Upper lobe of left lung (tissue), 6 donors: ENCODE data around the gene PNCK. TPM values are rescaled to one million over a fixed set of nuclear protein-coding genes. Genes with fewer than 3 reads are reported as not detected.
A peak's percentile ranks its signal among the peaks of the same experiment; 100 is the strongest.

Source experiments
- ATAC-seq, 2 donors: fragments of 200-7000 bp; cut with Tn5 transposase; one replicate each; pipeline ENCODE4 v1.9.1; 2022; ENCODE audit warnings: mild to moderate bottlenecking in 2 of 2, moderate library complexity in 2 of 2; ENCODE audit not compliant: low FRiP score in 2 of 2
- DNase-seq, 2 donors: peaks; one replicate each; pipeline ENCODE4 v3.0.0-alpha.2; 2019 to 2020
- H3K27ac ChIP-seq, 4 donors: fragments of 200-600 bp; sonication (generic); one replicate each; pipeline ENCODE4 v1.5.1; 2016 to 2019
- H3K27me3 ChIP-seq, 4 donors: fragments of 200-600 bp; sonication (generic); one replicate each; pipeline ENCODE4 v1.5.1; 2017 to 2019
- H3K36me3 ChIP-seq, 4 donors: fragments of 200-600 bp; sonication (generic); one replicate each; pipeline ENCODE4 v1.5.1; 2016 to 2019
- H3K4me1 ChIP-seq, 4 donors: fragments of 200-600 bp; sonication (generic); one replicate each; pipeline ENCODE4 v1.5.1; 2018 to 2019
- H3K4me3 ChIP-seq, 4 donors: fragments of 200-600 bp; sonication (generic); one replicate each; pipeline ENCODE4 v1.5.1; 2017 to 2019; ENCODE audit warnings: mild to moderate bottlenecking in 2 of 4, moderate library complexity in 1 of 4
- H3K9me3 ChIP-seq, 4 donors: fragments of 200-600 bp; sonication (generic); one replicate each; pipeline ENCODE4 v1.5.1; 2018 to 2019
- CTCF ChIP-seq, 6 experiments: fragments of 450-650 bp in 4 of 6; fragments of 200-600 bp in 2 of 6; sonication (generic) in 2 of 6; IDR thresholded peaks; one replicate each; pipeline ENCODE4 v1.5.1; 2016 to 2019; ENCODE audit warnings: antibody characterized with exemption in 6 of 6
- EP300 ChIP-seq, 4 donors: sonication (generic); formaldehyde crosslinking; IDR thresholded peaks; one replicate each; pipeline ENCODE4 v1.5.1; 2017; ENCODE audit warnings: antibody characterized with exemption in 4 of 4, control low read depth in 2 of 4
- POLR2A ChIP-seq, 4 donors: fragments of 450-650 bp; IDR thresholded peaks; one replicate each; pipeline ENCODE4 v1.5.1; 2016 to 2017; ENCODE audit warnings: antibody characterized with exemption in 4 of 4, mild to moderate bottlenecking in 2 of 4
- POLR2AphosphoS5 ChIP-seq, 2 donors: sonication (generic); formaldehyde crosslinking; IDR thresholded peaks; one replicate each; pipeline ENCODE4 v1.5.1; 2017; ENCODE audit warnings: antibody characterized with exemption in 2 of 2
- WGBS, 2 donors: methylation state at CpG; one replicate each; pipeline ENCODE4 v1.1.5; 2017 to 2018; 5-methylcytosine and 5-hydroxymethylcytosine counted together
- total RNA-seq, 6 donors: library from RNA; depleted of rRNA in 4 of 6; stranded (reverse); fragments of >200 nt in 4 of 6; gene quantifications; one replicate each; pipeline versions ENCODE4 v1.1.0 to v1.2.1, GENCODE V29; 2016 to 2021
- donor health status: DM: no; HTN: no; CAD: no; lungs with moderate emphysema.
- donor health status: DM: no; HTN: yes; CAD: no; lungs with severe emphysema.

The PNCK gene
- total RNA-seq, 6 donors from 2014 or later: 0.47 to 5.2 TPM; not detected in 4

GRCh38 chrX:153646620-153647373 is 26.8 kb downstream of the PNCK start, which contains the start of gene DUSP9:
TSS of gene DUSP9 (plus strand) at chrX:153647203. CDS start at chrX:153647954, 751 bp downstream.
- H3K36me3 ChIP-seq: no peaks in the 10 kb centered on the region
- 43% methylated on average over 24 of the region's 53 CpGs; no CpG with 5 or more reads in 1 of the 2 donors for WGBS, 2 donors
- H3K27ac ChIP-seq: no peak within 1 kb of the TSS
- H3K4me3 ChIP-seq: peak within 1 kb of the TSS in 3 of 4 donors; percentile 17 to 31 (median 28)
- ATAC-seq (peak in 1 of 2 donors; percentile 52), DNase-seq (peak; percentile 27 to 86)
- TF ChIP-seq CTCF (IDR thresholded peaks at IDR 0.05): no peak
- TF ChIP-seq EP300 (IDR thresholded peaks at IDR 0.05): no peak
- TF ChIP-seq POLR2A (IDR thresholded peaks at IDR 0.05): no peak
- TF ChIP-seq POLR2AphosphoS5 (IDR thresholded peaks at IDR 0.05): no peak
- peaks cover 6 to 42% (median 21%) of the 10 kb centered on the region in 4 donors for H3K4me1 ChIP-seq
- peaks cover 0 to 6% (median 0%) of the 10 kb centered on the region in 4 donors for H3K9me3 ChIP-seq
- peaks cover 0 to 78% (median 9%) of the 10 kb centered on the region in 4 donors for H3K27me3 ChIP-seq

DNA sequence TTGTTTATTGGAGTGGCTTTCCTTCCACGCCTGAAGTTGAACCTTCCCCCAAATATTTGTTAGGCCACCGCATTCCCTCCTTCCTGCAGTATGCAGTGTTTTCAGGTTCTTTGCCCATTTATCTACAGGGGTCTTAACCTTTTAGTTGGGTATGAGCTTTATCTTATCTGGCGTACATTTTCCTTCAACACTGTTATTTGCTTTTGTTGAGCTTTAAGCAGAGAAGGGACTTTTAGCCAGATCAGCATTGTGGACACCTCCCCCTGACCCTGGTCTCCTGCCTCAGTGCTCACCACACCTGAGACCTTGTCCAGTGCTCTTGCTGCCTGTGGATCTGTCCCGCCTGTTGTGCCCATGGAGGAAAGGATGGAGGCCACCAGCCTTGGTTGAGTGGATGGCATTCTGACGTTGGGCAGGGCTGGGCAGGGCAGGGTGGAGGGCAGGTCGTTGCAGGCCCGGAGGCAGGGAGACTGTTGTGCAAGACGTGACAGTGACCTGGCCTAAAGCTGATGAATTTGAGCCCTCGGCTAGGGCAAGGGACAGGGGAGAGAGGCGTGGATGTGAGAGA is 27.6 kb downstream of the PNCK start:
- 29 to 67% methylated on average over 9 to 10 of the region's 10 CpGs for WGBS, 2 donors
- TF ChIP-seq POLR2A (IDR thresholded peaks at IDR 0.05) (no peak), POLR2AphosphoS5 (IDR thresholded peaks at IDR 0.05) (no peak), EP300 (IDR thresholded peaks at IDR 0.05) (no peak), CTCF (IDR thresholded peaks at IDR 0.05) (no peak)
- ATAC-seq: no peak

DNA sequence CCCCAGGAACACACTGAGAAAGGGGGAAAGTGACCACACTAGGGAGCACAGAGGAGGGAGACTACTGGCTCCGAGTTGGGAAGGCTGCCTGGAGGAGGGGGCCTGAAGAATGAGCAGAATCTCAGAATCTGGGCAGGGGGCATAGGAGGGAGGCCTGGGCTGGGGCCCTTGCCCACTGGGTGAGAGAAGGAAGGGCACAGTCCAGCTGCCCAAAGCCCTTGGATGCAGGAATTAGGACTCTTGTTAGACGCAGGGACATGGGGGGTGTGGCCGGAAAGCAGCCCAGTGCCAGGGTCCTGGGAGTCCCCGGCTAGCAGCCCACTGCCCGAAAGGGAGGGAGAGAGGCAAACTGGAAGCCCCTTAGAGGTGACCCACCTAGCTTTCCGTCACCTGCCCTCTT is 28.5 kb downstream of the PNCK start:
- Histone ChIP-seq H3K4me3 (no peak overlapping the region), H3K4me1 (peaks cover 6 to 49% (median 21%) of the 10 kb centered on the region in 4 donors), H3K9me3 (peaks cover 0 to 6% (median 0%) of the 10 kb centered on the region in 4 donors), H3K27me3 (peaks cover 0 to 80% (median 9%) of the 10 kb centered on the region in 4 donors), H3K36me3 (no peaks in the 10 kb centered on the region), H3K27ac (no peak overlapping the region)
- WGBS, 2 donors: 14 to 68% methylated on average over 1 to 6 of the region's 6 CpGs
- no peak for ATAC-seq
- no peak for DNase-seq
- TF ChIP-seq CTCF (IDR thresholded peaks at IDR 0.05): no peak
- TF ChIP-seq POLR2AphosphoS5 (IDR thresholded peaks at IDR 0.05): no peak
- no peak for TF ChIP-seq POLR2A (IDR thresholded peaks at IDR 0.05)
- no peak for TF ChIP-seq EP300 (IDR thresholded peaks at IDR 0.05)

More for the DNA sequence above, 27.6 kb downstream of the PNCK start:
- H3K9me3 ChIP-seq: peaks cover 0 to 6% (median 0%) of the 10 kb centered on the region in 4 donors
- no peak overlapping the region for H3K27ac ChIP-seq
- no peak for DNase-seq
- no peak overlapping the region for H3K4me3 ChIP-seq
- H3K27me3 ChIP-seq: peaks cover 0 to 80% (median 9%) of the 10 kb centered on the region in 4 donors
- peaks cover 6 to 49% (median 21%) of the 10 kb centered on the region in 4 donors for H3K4me1 ChIP-seq
- no peaks in the 10 kb centered on the region for H3K36me3 ChIP-seq

- Histone ChIP-seq H3K4me1 (peaks cover 6 to 49% (median 21%) of the 10 kb centered on the region in 4 donors), H3K27ac (no peak overlapping the region), H3K9me3 (peaks cover 0 to 6% (median 0%) of the 10 kb centered on the region in 4 donors), H3K4me3 (no peak overlapping the region), H3K27me3 (peaks cover 0 to 74% (median 9%) of the 10 kb centered on the region in 4 donors), H3K36me3 (no peaks in the 10 kb centered on the region)
- ATAC-seq: no peak
- DNase-seq: peak in 1 of 2 donors; percentile 15
- no peak for TF ChIP-seq POLR2A (IDR thresholded peaks at IDR 0.05)
- TF ChIP-seq CTCF (IDR thresholded peaks at IDR 0.05): no peak
- no peak for TF ChIP-seq EP300 (IDR thresholded peaks at IDR 0.05)
- no peak for TF ChIP-seq POLR2AphosphoS5 (IDR thresholded peaks at IDR 0.05)
- 3 to 34% methylated on average over 6 to 43 of the region's 46 CpGs for WGBS, 2 donors
Measured at GRCh38 chrX:153644356-153645125, 29.1 kb downstream of the PNCK start.
